ENCODE results near the gene CCDC178.

Gene CCDC178

GRCh38 chr18:33074125-33074524, 366.4 kb downstream of the CCDC178 start:
- no peaks in the 10 kb centered on the region for H3K4me1 ChIP-seq (ENCODE audit: control insufficient read depth in 1 of 2, insufficient read depth in 2 of 2, low read length in 2 of 2)
- no peak overlapping the region for H4K91ac ChIP-seq (ENCODE audit: low read depth, low read length)
- whole genome bisulfite sequencing (ENCODE audit: extremely low coverage, insufficient coverage, insufficient read length) = no CpG with 5 or more reads among the region's 3 CpGs
- H3K9me3 ChIP-seq (ENCODE audit: insufficient read depth, low read depth, low read length) = no peaks in the 10 kb centered on the region
- H3K4ac ChIP-seq (ENCODE audit: low read depth, low read length) = no peak overlapping the region
- no peaks in the 10 kb centered on the region for H3K79me2 ChIP-seq (ENCODE audit: control insufficient read depth, insufficient read depth, low read length, poor library complexity)
- no peak overlapping the region for H2AK5ac ChIP-seq (ENCODE audit: low read length)
- H3K4me2 ChIP-seq (ENCODE audit: low read length) = no peak overlapping the region
- no peak overlapping the region for H2BK12ac ChIP-seq (ENCODE audit: low read length)
- DNase-seq = no peak
- no peak overlapping the region for H3K27ac ChIP-seq (ENCODE audit: low read depth, low read length)
- no peak overlapping the region for H3K4me3 ChIP-seq (ENCODE audit: low read depth, low read length)
- no peak overlapping the region for H4K12ac ChIP-seq (ENCODE audit: low read depth, low read length)
- H2BK120ac ChIP-seq (ENCODE audit: insufficient read depth, low read length, poor library complexity) = no peak overlapping the region
- H2BK5ac ChIP-seq (ENCODE audit: low read depth, low read length, poor library complexity) = no peak overlapping the region
- no peak overlapping the region for H3K23ac ChIP-seq (ENCODE audit: low read length)
- H3K14ac ChIP-seq (ENCODE audit: low read length) = no peak overlapping the region
- no peak overlapping the region for H3K9ac ChIP-seq (ENCODE audit: low read length)
- no peaks in the 10 kb centered on the region for H3K79me1 ChIP-seq (ENCODE audit: low read length)
- H2AFZ ChIP-seq (ENCODE audit: insufficient read depth, low read length, poor library complexity) = no peak overlapping the region
- no peak overlapping the region for H3K18ac ChIP-seq (ENCODE audit: low read length)
- H4K8ac ChIP-seq (ENCODE audit: low read depth, low read length) = no peak overlapping the region
- H3K27me3 ChIP-seq (ENCODE audit: insufficient read depth, low read length) = no peaks in the 10 kb centered on the region
- H3K36me3 ChIP-seq (ENCODE audit: control insufficient read depth in 1 of 2, insufficient read depth in 2 of 2, low read length in 2 of 2) = no peaks in the 10 kb centered on the region

- no peak overlapping the region for H4K12ac ChIP-seq (ENCODE audit: low read depth, low read length)
- no peak overlapping the region for H2BK12ac ChIP-seq (ENCODE audit: low read length)
- DNase-seq = no peak
- no CpG with 5 or more reads among the region's 6 CpGs for WGBS (ENCODE audit: extremely low coverage, insufficient coverage, insufficient read length)
- H3K4me1 ChIP-seq (ENCODE audit: control insufficient read depth in 1 of 2, insufficient read depth in 2 of 2, low read length in 2 of 2) = no peaks in the 10 kb centered on the region
- H2BK120ac ChIP-seq (ENCODE audit: insufficient read depth, low read length, poor library complexity) = no peak overlapping the region
- no peak overlapping the region for H3K4ac ChIP-seq (ENCODE audit: low read depth, low read length)
- H3K27me3 ChIP-seq (ENCODE audit: insufficient read depth, low read length) = no peaks in the 10 kb centered on the region
- no peak overlapping the region for H2AK5ac ChIP-seq (ENCODE audit: low read length)
- no peak overlapping the region for H3K9ac ChIP-seq (ENCODE audit: low read length)
- H3K79me1 ChIP-seq (ENCODE audit: low read length) = no peaks in the 10 kb centered on the region
- H3K79me2 ChIP-seq (ENCODE audit: control insufficient read depth, insufficient read depth, low read length, poor library complexity) = no peaks in the 10 kb centered on the region
- H3K14ac ChIP-seq (ENCODE audit: low read length) = no peak overlapping the region
- no peak overlapping the region for H3K4me2 ChIP-seq (ENCODE audit: low read length)
- H3K36me3 ChIP-seq (ENCODE audit: control insufficient read depth in 1 of 2, insufficient read depth in 2 of 2, low read length in 2 of 2) = no peaks in the 10 kb centered on the region
- no peak overlapping the region for H4K8ac ChIP-seq (ENCODE audit: low read depth, low read length)
- peak overlapping the region; percentile 18 for H3K4me3 ChIP-seq (ENCODE audit: low read depth, low read length)
- no peak overlapping the region for H2BK5ac ChIP-seq (ENCODE audit: low read depth, low read length, poor library complexity)
- H4K91ac ChIP-seq (ENCODE audit: low read depth, low read length) = no peak overlapping the region
- no peak overlapping the region for H3K27ac ChIP-seq (ENCODE audit: low read depth, low read length)
- no peaks in the 10 kb centered on the region for H3K9me3 ChIP-seq (ENCODE audit: insufficient read depth, low read depth, low read length)
- no peak overlapping the region for H3K23ac ChIP-seq (ENCODE audit: low read length)
- no peak overlapping the region for H3K18ac ChIP-seq (ENCODE audit: low read length)
- H2AFZ ChIP-seq (ENCODE audit: insufficient read depth, low read length, poor library complexity) = no peak overlapping the region
Measured at GRCh38 chr18:33062834-33063364, 377.6 kb downstream of the CCDC178 start.

DNA sequence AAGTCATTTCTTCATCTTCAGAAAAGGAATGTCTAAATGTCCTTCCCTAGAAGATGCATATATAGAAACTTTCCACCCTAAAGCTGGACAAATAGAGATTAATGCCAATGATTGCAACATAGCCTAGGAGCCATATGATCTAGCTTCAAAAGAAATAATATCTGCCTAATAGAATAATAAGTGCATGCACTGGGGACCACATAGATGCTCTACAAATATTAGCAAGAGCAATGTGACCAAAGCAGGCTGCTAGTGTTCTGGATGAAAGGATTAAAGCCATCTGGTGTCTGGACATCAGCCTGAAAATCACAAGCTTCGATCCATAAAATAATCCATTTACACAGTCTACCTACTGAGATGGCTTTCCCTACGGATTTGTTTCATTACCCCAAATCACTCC, 387.6 kb downstream of the CCDC178 start:
- no peaks in the 10 kb centered on the region for H3K4me1 ChIP-seq (ENCODE audit: control insufficient read depth in 1 of 2, insufficient read depth in 2 of 2, low read length in 2 of 2)
- H4K8ac ChIP-seq (ENCODE audit: low read depth, low read length) = no peak overlapping the region
- no CpG with 5 or more reads among the region's 2 CpGs for WGBS (ENCODE audit: extremely low coverage, insufficient coverage, insufficient read length)
- no peak for DNase-seq
- no peak overlapping the region for H3K4ac ChIP-seq (ENCODE audit: low read depth, low read length)
- no peaks in the 10 kb centered on the region for H3K79me2 ChIP-seq (ENCODE audit: control insufficient read depth, insufficient read depth, low read length, poor library complexity)
- H3K9me3 ChIP-seq (ENCODE audit: insufficient read depth, low read depth, low read length) = no peaks in the 10 kb centered on the region
- no peak overlapping the region for H4K91ac ChIP-seq (ENCODE audit: low read depth, low read length)
- no peaks in the 10 kb centered on the region for H3K79me1 ChIP-seq (ENCODE audit: low read length)
- H2BK5ac ChIP-seq (ENCODE audit: low read depth, low read length, poor library complexity) = no peak overlapping the region
- H3K14ac ChIP-seq (ENCODE audit: low read length) = no peak overlapping the region
- no peak overlapping the region for H3K23ac ChIP-seq (ENCODE audit: low read length)
- no peaks in the 10 kb centered on the region for H3K36me3 ChIP-seq (ENCODE audit: control insufficient read depth in 1 of 2, insufficient read depth in 2 of 2, low read length in 2 of 2)
- H3K9ac ChIP-seq (ENCODE audit: low read length) = no peak overlapping the region
- no peak overlapping the region for H2AK5ac ChIP-seq (ENCODE audit: low read length)
- no peak overlapping the region for H3K27ac ChIP-seq (ENCODE audit: low read depth, low read length)
- H2BK12ac ChIP-seq (ENCODE audit: low read length) = no peak overlapping the region
- H2BK120ac ChIP-seq (ENCODE audit: insufficient read depth, low read length, poor library complexity) = no peak overlapping the region
- no peak overlapping the region for H2AFZ ChIP-seq (ENCODE audit: insufficient read depth, low read length, poor library complexity)
- H3K4me3 ChIP-seq (ENCODE audit: low read depth, low read length) = no peak overlapping the region
- no peak overlapping the region for H3K18ac ChIP-seq (ENCODE audit: low read length)
- H3K4me2 ChIP-seq (ENCODE audit: low read length) = no peak overlapping the region
- no peaks in the 10 kb centered on the region for H3K27me3 ChIP-seq (ENCODE audit: insufficient read depth, low read length)
- H4K12ac ChIP-seq (ENCODE audit: low read depth, low read length) = no peak overlapping the region

DNA sequence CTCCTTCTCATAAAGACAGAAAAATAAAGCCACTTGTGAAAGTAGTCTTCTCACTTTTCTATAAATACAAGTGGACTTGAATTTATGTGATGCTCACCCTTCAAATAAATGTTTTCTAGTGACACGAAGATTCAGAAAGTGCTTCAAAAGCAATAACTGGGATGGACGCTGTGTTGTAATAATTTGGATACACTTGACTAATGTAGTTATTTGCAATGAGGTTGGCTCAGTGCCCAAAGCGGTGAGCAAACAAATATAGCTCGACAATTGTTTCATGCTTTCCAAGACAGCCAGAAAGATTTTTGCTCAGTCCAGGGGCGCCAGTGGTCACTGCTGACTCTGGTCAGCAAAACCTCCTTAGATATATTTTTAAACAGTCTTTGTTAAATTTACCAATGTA, 389.1 kb downstream of the CCDC178 start:
- Histone ChIP-seq H2AK5ac (ENCODE audit: low read length) (no peak overlapping the region), H3K4ac (ENCODE audit: low read depth, low read length) (no peak overlapping the region), H3K18ac (ENCODE audit: low read length) (no peak overlapping the region), H3K4me3 (ENCODE audit: low read depth, low read length) (no peak overlapping the region), H3K4me2 (ENCODE audit: low read length) (no peak overlapping the region), H2BK120ac (ENCODE audit: insufficient read depth, low read length, poor library complexity) (no peak overlapping the region), H2AFZ (ENCODE audit: insufficient read depth, low read length, poor library complexity) (no peak overlapping the region), H2BK5ac (ENCODE audit: low read depth, low read length, poor library complexity) (no peak overlapping the region), H3K4me1 (ENCODE audit: control insufficient read depth in 1 of 2, insufficient read depth in 2 of 2, low read length in 2 of 2) (no peaks in the 10 kb centered on the region), H3K27ac (ENCODE audit: low read depth, low read length) (no peak overlapping the region), H4K12ac (ENCODE audit: low read depth, low read length) (no peak overlapping the region), H3K9ac (ENCODE audit: low read length) (no peak overlapping the region), H4K8ac (ENCODE audit: low read depth, low read length) (no peak overlapping the region), H4K91ac (ENCODE audit: low read depth, low read length) (no peak overlapping the region), H3K79me1 (ENCODE audit: low read length) (no peaks in the 10 kb centered on the region), H3K23ac (ENCODE audit: low read length) (no peak overlapping the region), H3K36me3 (ENCODE audit: control insufficient read depth in 1 of 2, insufficient read depth in 2 of 2, low read length in 2 of 2) (no peaks in the 10 kb centered on the region), H3K27me3 (ENCODE audit: insufficient read depth, low read length) (no peaks in the 10 kb centered on the region), H3K9me3 (ENCODE audit: insufficient read depth, low read depth, low read length) (no peaks in the 10 kb centered on the region), H3K79me2 (ENCODE audit: control insufficient read depth, insufficient read depth, low read length, poor library complexity) (no peaks in the 10 kb centered on the region), H2BK12ac (ENCODE audit: low read length) (no peak overlapping the region), H3K14ac (ENCODE audit: low read length) (no peak overlapping the region)
- no peak for DNase-seq
- no CpG with 5 or more reads among the region's 5 CpGs for WGBS (ENCODE audit: extremely low coverage, insufficient coverage, insufficient read length)
